ENCODE measurements around the gene ACKR3.

DNA sequence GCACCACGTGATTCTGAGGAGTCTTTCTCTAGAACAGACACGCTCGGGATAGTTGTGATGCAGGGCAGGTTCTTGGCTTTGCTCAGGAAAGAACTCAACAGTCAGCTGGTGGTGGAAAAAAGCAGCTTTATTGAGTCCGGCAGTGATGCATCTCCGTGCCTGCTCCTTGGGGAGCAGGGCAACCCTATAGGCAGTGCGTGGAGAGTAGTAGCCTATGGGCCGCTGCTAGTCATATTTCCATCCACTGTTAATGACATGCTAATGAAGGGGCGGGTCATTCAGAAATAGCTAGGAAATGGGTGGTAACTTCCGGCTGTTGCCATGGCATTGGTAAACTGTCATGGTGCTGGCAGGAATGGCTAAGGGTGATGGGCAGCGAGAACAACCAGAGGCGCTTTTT is 11.6 kb upstream of the ACKR3 start:
- TF ChIP-seq CTCF (conservative IDR thresholded peaks at IDR 0.05) (no peak), ZFX (IDR thresholded peaks at IDR 0.05) (no peak)

Data from C4-2B (cell line).